Pancreas (tissue), 10 donors: Measurements from ENCODE around the gene MAPK14. TPM values are rescaled to one million over a fixed set of nuclear protein-coding genes. Genes with fewer than 3 reads are reported as not detected.
A peak's percentile ranks its signal among the peaks of the same experiment; 100 is the strongest.

Experiments used
- ATAC-seq, 4 donors: fragments of 200-7000 bp; cut with Tn5 transposase; one replicate each; pipeline versions ENCODE4 v1.8.0 to v1.9.1; 2020; ENCODE audit warnings: mild to moderate bottlenecking in 4 of 4, moderate library complexity in 4 of 4
- DNase-seq, 6 donors: peaks; one replicate each; pipeline ENCODE4 v3.0.0-alpha.2; 2020
- FAIRE-seq: peaks from 2 replicates; lab custom pipeline; 2012; peaks lifted over from hg19 to GRCh38; lab: Jason Lieb, UNC
- H3K27ac ChIP-seq, 4 donors: fragments of 200-600 bp; sonication (generic); 1 replicate in 3 of 4; 2 replicates in 1 of 4; pipeline versions ENCODE4 v1.5.0 to v1.8.0; 2020
- H3K27me3 ChIP-seq, 4 donors: fragments of 200-600 bp; one replicate each; pipeline ENCODE4 v1.8.0; 2021
- H3K36me3 ChIP-seq, 3 donors: fragments of 200-600 bp; sonication (generic) in 1 of 3; one replicate each; pipeline versions ENCODE4 v1.5.0 to v1.8.0; 2020 to 2021
- H3K4me1 ChIP-seq, 3 donors: fragments of 200-600 bp; one replicate each; pipeline ENCODE4 v1.8.0; 2021
- H3K4me3 ChIP-seq, 4 donors: fragments of 200-600 bp; sonication (generic) in 2 of 4; one replicate each; pipeline versions ENCODE4 v1.5.0 to v1.8.0; 2020 to 2021
- H3K9me3 ChIP-seq, 4 donors: fragments of 200-600 bp; one replicate each; pipeline ENCODE4 v1.8.0; 2021
- CTCF ChIP-seq, 4 donors: fragments of 200-600 bp; sonication (generic) in 3 of 4; IDR thresholded peaks; one replicate each; pipeline versions ENCODE4 v1.5.0 to v1.8.0; 2021; ENCODE audit warnings: antibody characterized with exemption in 4 of 4
- WGBS, 2 donors: extraction: QIAGEN DNeasy Blood & Tissue Kit; methylation state at CpG; one replicate each; pipeline ENCODE4 v1.1.7; 2013; 5-methylcytosine and 5-hydroxymethylcytosine counted together
- intact Hi-C, 3 donors: fragments of 100-400 bp; cut with DNase I; formaldehyde crosslinking; loops; one replicate each; pipeline versions ENCODE4 v1.11.1 to v1.14.2; 2022
- polyA plus RNA-seq, 2 donors: library from polyadenylated mRNA; stranded (reverse); fragments of 200-250 nt; gene quantifications; one replicate each; pipeline ENCODE4 v1.2.3, GENCODE V29; 2013
- total RNA-seq, 6 donors: library from RNA; stranded (reverse); fragmentation: NEBNext Ultra II Directional in 4 of 6; extraction: Animal tissue kit (Norgen Biotek cat#: 25700) in 4 of 6; gene quantifications; one replicate each; pipeline versions ENCODE4 v1.2.1 to v1.2.4, GENCODE V29; 2021 to 2023
- donor health status: healthy with polysubstance abuse.
- donor health status: DM: no; HTN: no; CAD: no; lungs with moderate emphysema.
- donor health status: DM: no; HTN: no; CAD: no.
- donor health status: control.
- donor health status: control.
- donor health status: Bipolar disorder and iron deficiency.
- donor health status: DM: yes; HTN: yes; CAD: no.
- donor health status: DM: no; HTN: no; CAD: no.
- donor health status: DM: no; HTN: no; CAD: no.
- donor health status: DM: yes; HTN: yes; CAD: no.

Gene MAPK14
- total and polyA plus RNA-seq, 8 donors: 6.8 to 29.9 (median 16.6) TPM

DNA sequence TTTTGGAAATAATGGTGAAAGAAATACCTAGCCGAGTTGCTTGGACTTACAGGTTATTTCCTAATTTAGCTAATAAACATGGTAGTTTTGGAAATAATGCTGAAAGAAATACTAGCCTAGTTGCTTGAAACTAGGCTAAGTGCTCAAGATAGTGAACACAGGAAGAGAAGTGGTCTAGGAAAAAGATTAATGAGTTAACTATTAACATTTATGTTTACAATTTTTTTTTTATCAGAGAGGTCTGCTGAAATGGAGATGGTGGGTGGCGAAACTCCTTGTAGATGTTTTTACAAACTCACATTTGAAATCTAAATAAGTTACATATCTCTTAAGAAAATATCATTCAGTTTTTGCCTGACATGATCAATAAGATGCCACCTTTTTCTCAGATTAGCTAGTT is 39.2 kb downstream of the MAPK14 start:
- no peak overlapping the region for H3K4me3 ChIP-seq
- WGBS, 2 donors: 35 to 46% methylated on average over 2 of the region's 2 CpGs
- FAIRE-seq (no peak), ATAC-seq (peak; percentile 67 to 86 (median 76)), DNase-seq (no peak)
- no peaks in the 10 kb centered on the region for H3K9me3 ChIP-seq
- no peaks in the 10 kb centered on the region for H3K27me3 ChIP-seq
- H3K4me1 ChIP-seq: peaks cover 14 to 53% (median 34%) of the 10 kb centered on the region in 3 donors
- peak overlapping the region in 1 of 4 donors; percentile 36 for H3K27ac ChIP-seq
- intact Hi-C loops: no loop called here
- H3K36me3 ChIP-seq: no peaks in the 10 kb centered on the region
- no peak for TF ChIP-seq CTCF (IDR thresholded peaks at IDR 0.05)

- Histone ChIP-seq H3K27ac (peak overlapping the region in 1 of 4 donors; percentile 36), H3K9me3 (no peaks in the 10 kb centered on the region), H3K36me3 (no peaks in the 10 kb centered on the region), H3K27me3 (no peaks in the 10 kb centered on the region), H3K4me3 (no peak overlapping the region), H3K4me1 (peaks cover 14 to 53% (median 34%) of the 10 kb centered on the region in 3 donors)
- DNase-seq: no peak
- intact Hi-C loops: no loop called here
- peak in 2 of 4 donors; percentile 36 to 44 for ATAC-seq
- TF ChIP-seq CTCF (IDR thresholded peaks at IDR 0.05): no peak
- WGBS, 2 donors: 46 to 51% methylated on average over 3 of the region's 3 CpGs
- no peak for FAIRE-seq
Observed at GRCh38 chr6:36067374-36068011, 39.9 kb downstream of the MAPK14 start.

- Histone ChIP-seq H3K36me3 (no peaks in the 10 kb centered on the region), H3K4me1 (peaks cover 14 to 52% (median 34%) of the 10 kb centered on the region in 3 donors), H3K9me3 (no peaks in the 10 kb centered on the region), H3K27ac (no peak overlapping the region), H3K4me3 (no peak overlapping the region), H3K27me3 (no peaks in the 10 kb centered on the region)
- intact Hi-C loops: no loop called here
- DNase-seq (no peak), FAIRE-seq (no peak), ATAC-seq (no peak)
- TF ChIP-seq CTCF (IDR thresholded peaks at IDR 0.05): no peak
Observed at GRCh38 chr6:36068012-36068392, 40.4 kb downstream of the MAPK14 start.

- WGBS, 2 donors: 58 to 80% methylated on average over 3 of the region's 3 CpGs
- no peaks in the 10 kb centered on the region for H3K36me3 ChIP-seq
- H3K4me1 ChIP-seq: peaks cover 14 to 50% (median 34%) of the 10 kb centered on the region in 3 donors
- no peak for FAIRE-seq
- no peak overlapping the region for H3K27ac ChIP-seq
- no peak for DNase-seq
- H3K4me3 ChIP-seq: no peak overlapping the region
- intact Hi-C loops: no loop called here
- no peak for TF ChIP-seq CTCF (IDR thresholded peaks at IDR 0.05)
- no peaks in the 10 kb centered on the region for H3K9me3 ChIP-seq
- H3K27me3 ChIP-seq: no peaks in the 10 kb centered on the region
- ATAC-seq: no peak
Observed at GRCh38 chr6:36068586-36068985, 41.0 kb downstream of the MAPK14 start.

DNA sequence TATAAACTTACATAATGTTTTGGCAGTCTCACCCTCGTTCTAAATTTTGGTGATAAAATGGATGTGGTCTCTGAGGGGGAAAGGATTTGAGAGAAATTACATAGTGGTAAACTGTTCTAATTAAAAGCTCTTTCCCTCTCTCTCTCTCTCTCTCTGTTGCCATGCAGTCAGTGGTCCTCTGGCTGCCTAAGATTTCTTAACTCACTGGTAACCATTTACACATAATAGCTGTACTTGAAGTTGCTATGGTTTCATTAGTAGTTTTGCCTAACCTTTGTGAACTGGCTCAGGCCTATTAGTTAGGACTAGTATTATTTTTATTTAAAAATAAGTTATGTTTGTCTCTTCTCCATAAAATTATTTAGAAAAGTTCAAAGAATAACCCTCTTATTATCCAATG is 42.0 kb downstream of the MAPK14 start:
- no peak for FAIRE-seq
- peaks cover 14 to 47% (median 32%) of the 10 kb centered on the region in 3 donors for H3K4me1 ChIP-seq
- no peak for DNase-seq
- ATAC-seq: no peak
- intact Hi-C loops: no loop called here
- H3K27ac ChIP-seq: no peak overlapping the region
- H3K9me3 ChIP-seq: no peaks in the 10 kb centered on the region
- no peaks in the 10 kb centered on the region for H3K27me3 ChIP-seq
- H3K36me3 ChIP-seq: no peaks in the 10 kb centered on the region
- TF ChIP-seq CTCF (IDR thresholded peaks at IDR 0.05): no peak
- WGBS, 2 donors: 26 to 44% methylated on average over 1 of the region's 1 CpG
- no peak overlapping the region for H3K4me3 ChIP-seq
